Tibial nerve (tissue), 4 donors: ENCODE measurements around the gene INHBC. TPM values are rescaled to one million over a fixed set of nuclear protein-coding genes. Genes with fewer than 3 reads are reported as not detected.

Experiments used
- DNase-seq, 2 donors: peaks; one replicate each; pipeline ENCODE4 v3.0.0-alpha.2; 2019; ENCODE audit warnings: low spot score in 2 of 2
- H3K27ac ChIP-seq, 4 donors: fragments of 200-600 bp; sonication (generic) in 3 of 4; one replicate each; pipeline ENCODE4 v1.5.1; 2017 to 2019; ENCODE audit warnings: mild to moderate bottlenecking in 1 of 4
- H3K27me3 ChIP-seq, 2 donors: fragments of 200-600 bp; sonication (generic) in 1 of 2; one replicate each; pipeline versions ENCODE4 v1.5.1 to v1.6.0; 2017 to 2019
- H3K36me3 ChIP-seq, 3 donors: fragments of 200-600 bp; sonication (generic); one replicate each; pipeline ENCODE4 v1.5.1; 2018 to 2019
- H3K4me1 ChIP-seq, 4 donors: fragments of 200-600 bp; sonication (generic) in 3 of 4; one replicate each; pipeline ENCODE4 v1.5.1; 2017 to 2019
- H3K4me3 ChIP-seq, 4 donors: fragments of 200-600 bp; sonication (generic) in 3 of 4; one replicate each; pipeline ENCODE4 v1.5.1; 2017 to 2019; ENCODE audit warnings: mild to moderate bottlenecking in 1 of 4, moderate library complexity in 1 of 4
- H3K9me3 ChIP-seq, 4 donors: fragments of 200-600 bp; sonication (generic) in 3 of 4; one replicate each; pipeline ENCODE4 v1.5.1; 2017 to 2019
- EP300 ChIP-seq, 2 donors: sonication (generic); formaldehyde crosslinking; IDR thresholded peaks; one replicate each; pipeline ENCODE4 v1.6.1; 2017; ENCODE audit warnings: antibody characterized with exemption in 2 of 2, mild to moderate bottlenecking in 1 of 2
- POLR2A ChIP-seq, 2 donors: fragments of 450-650 bp; IDR thresholded peaks; one replicate each; pipeline ENCODE4 v1.6.1; 2017; ENCODE audit warnings: antibody characterized with exemption in 2 of 2, mild to moderate bottlenecking in 2 of 2, moderate library complexity in 2 of 2
- WGBS, 2 donors: methylation state at CpG; one replicate each; pipeline ENCODE4 v1.1.5; 2018; 5-methylcytosine and 5-hydroxymethylcytosine counted together
- small RNA-seq: library from RNA; depleted of rRNA; stranded (forward); fragments of <200 nt; gene quantifications from one replicate; pipeline ENCODE3, GENCODE V24; 2016
- total RNA-seq, 4 donors: library from RNA; depleted of rRNA; stranded (reverse); fragments of >200 nt; gene quantifications; one replicate each; pipeline ENCODE4 v1.1.0, GENCODE V29; 2016
- TF ChIP-seq, protein P1 (sequence below), 5 experiments: fragments of 200-600 bp in 3 of 5; fragments of 450-650 bp in 2 of 5; sonication (generic) in 3 of 5; IDR thresholded peaks; one replicate each; pipeline ENCODE4 v1.5.1; 2016 to 2019; ENCODE audit warnings: antibody characterized with exemption in 5 of 5, mild to moderate bottlenecking in 3 of 5, moderate library complexity in 2 of 5

INHBC gene
- total RNA-seq, 4 donors from 2014 or later = not detected

DNA sequence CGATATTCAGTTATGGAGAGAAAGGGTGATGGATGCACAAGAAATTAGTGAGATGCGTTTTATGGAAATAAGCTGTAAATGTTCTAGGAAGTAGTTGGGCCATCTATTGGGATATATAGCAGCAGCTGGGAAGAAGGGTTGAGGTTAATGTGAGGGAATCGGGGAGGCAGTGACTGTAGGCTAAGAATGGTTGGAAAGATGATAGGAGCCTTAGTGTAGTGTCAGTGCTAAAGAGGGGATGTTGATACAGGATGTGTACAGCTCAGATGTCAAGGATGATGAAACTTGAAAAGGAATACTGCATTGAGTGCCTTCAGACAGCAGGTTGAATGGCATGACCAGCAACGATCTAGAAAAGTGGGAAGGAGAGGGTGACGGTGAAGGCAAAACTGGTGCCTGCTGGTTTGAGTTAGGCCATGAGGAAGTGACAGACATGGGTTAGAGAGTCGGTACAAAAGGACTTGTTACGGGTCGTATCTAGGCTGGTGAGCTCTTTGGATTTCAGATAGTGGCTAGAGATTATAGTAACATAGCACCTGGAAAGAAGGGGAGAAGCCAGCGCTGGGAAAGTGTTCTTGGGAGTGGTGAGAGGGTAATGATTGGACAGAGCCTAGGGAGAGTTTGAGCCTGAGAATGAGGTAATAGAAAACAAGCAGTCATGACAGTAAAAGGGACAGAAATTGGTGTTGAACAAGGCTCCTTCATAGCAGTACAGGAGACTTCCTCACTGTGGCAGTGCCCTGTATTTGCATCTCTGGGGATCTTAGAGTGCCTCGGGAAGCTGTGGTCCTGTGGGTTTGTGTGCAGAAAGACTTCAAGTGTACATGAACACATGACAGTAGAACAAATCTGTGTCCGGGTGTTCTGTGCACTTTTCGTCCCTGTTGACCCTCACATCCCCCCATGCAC lies 62.9 kb downstream of the INHBC start:
- no peak for TF ChIP-seq POLR2A (IDR thresholded peaks at IDR 0.05)
- Histone ChIP-seq H3K9me3 (no peaks in the 10 kb centered on the region), H3K27ac (no peak overlapping the region), H3K4me1 (no peaks in the 10 kb centered on the region), H3K36me3 (peaks cover 0 to 86% (median 5%) of the 10 kb centered on the region in 3 donors), H3K4me3 (no peak overlapping the region), H3K27me3 (no peaks in the 10 kb centered on the region)
- WGBS, 2 donors = 89 to 90% methylated on average over 12 of the region's 12 CpGs
- DNase-seq = no peak

DNA sequence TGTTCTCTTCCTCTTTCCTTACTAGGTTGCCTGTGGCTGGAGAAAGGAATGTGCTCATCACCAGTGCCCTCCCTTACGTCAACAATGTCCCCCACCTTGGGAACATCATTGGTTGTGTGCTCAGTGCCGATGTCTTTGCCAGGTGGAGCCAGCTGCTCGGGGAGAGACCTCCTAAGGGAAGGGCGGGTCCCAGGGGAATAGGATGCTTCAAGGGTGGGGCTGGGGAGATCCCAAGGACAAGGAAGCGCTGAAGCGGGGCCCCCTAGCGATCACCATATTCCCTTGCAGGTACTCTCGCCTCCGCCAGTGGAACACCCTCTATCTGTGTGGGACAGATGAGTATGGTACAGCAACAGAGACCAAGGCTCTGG lies 63.5 kb downstream of the INHBC start:
- no peak for DNase-seq
- Histone ChIP-seq H3K27me3 (no peaks in the 10 kb centered on the region), H3K4me1 (no peaks in the 10 kb centered on the region), H3K4me3 (no peak overlapping the region), H3K27ac (no peak overlapping the region), H3K36me3 (peaks cover 0 to 88% (median 5%) of the 10 kb centered on the region in 3 donors), H3K9me3 (no peaks in the 10 kb centered on the region)
- TF ChIP-seq, protein P1, sequence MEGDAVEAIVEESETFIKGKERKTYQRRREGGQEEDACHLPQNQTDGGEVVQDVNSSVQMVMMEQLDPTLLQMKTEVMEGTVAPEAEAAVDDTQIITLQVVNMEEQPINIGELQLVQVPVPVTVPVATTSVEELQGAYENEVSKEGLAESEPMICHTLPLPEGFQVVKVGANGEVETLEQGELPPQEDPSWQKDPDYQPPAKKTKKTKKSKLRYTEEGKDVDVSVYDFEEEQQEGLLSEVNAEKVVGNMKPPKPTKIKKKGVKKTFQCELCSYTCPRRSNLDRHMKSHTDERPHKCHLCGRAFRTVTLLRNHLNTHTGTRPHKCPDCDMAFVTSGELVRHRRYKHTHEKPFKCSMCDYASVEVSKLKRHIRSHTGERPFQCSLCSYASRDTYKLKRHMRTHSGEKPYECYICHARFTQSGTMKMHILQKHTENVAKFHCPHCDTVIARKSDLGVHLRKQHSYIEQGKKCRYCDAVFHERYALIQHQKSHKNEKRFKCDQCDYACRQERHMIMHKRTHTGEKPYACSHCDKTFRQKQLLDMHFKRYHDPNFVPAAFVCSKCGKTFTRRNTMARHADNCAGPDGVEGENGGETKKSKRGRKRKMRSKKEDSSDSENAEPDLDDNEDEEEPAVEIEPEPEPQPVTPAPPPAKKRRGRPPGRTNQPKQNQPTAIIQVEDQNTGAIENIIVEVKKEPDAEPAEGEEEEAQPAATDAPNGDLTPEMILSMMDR (IDR thresholded peaks at IDR 0.05) = no peak
- TF ChIP-seq POLR2A (IDR thresholded peaks at IDR 0.05) = no peak
- TF ChIP-seq EP300 (IDR thresholded peaks at IDR 0.05) = no peak
- WGBS, 2 donors = 85 to 86% methylated on average over 9 of the region's 9 CpGs

DNA sequence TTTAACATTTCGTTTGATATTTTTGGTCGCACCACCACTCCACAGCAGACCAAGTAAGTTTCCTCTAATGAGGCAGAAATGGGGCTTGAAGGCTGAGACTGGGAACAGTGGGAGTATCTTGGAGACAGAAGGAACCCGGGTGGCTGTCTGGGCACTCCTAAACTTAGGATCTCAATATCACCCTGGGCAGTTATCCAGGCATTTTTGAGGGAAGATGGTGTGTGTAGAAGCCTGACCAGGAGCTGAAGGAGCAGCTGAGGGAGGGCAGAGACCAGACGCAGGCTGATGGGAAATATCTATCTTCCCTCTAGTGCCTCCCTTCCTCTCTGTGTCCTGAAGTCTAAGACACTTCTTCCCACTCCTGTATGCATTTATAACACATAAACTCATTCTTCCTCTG lies 64.0 kb downstream of the INHBC start:
- DNase-seq = no peak
- 96 to 99% methylated on average over 4 of the region's 4 CpGs for WGBS, 2 donors
- TF ChIP-seq POLR2A (IDR thresholded peaks at IDR 0.05) = no peak
- no peak for TF ChIP-seq EP300 (IDR thresholded peaks at IDR 0.05)
- TF ChIP-seq, protein P1 (IDR thresholded peaks at IDR 0.05) = no peak
- Histone ChIP-seq H3K36me3 (peaks cover 0 to 92% (median 5%) of the 10 kb centered on the region in 3 donors), H3K9me3 (no peaks in the 10 kb centered on the region), H3K27ac (no peak overlapping the region), H3K4me3 (no peak overlapping the region), H3K27me3 (no peaks in the 10 kb centered on the region), H3K4me1 (no peaks in the 10 kb centered on the region)

DNA sequence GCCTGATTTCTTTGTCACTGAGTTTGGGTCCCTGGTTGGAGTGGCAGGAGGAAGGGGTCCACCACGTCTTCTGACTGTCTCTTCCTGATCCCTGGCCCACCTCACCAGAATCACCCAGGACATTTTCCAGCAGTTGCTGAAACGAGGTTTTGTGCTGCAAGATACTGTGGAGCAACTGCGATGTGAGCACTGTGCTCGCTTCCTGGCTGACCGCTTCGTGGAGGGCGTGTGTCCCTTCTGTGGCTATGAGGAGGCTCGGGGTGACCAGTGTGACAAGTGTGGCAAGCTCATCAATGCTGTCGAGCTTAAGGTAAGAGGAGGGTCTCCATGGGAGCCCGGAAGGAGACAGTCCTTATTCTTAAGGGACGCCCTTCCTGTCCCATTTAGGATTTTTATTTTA lies 65.6 kb downstream of the INHBC start:
- no peak for TF ChIP-seq POLR2A (IDR thresholded peaks at IDR 0.05)
- TF ChIP-seq EP300 (IDR thresholded peaks at IDR 0.05) = no peak
- TF ChIP-seq, protein P1 (IDR thresholded peaks at IDR 0.05) = no peak
- no peaks in the 10 kb centered on the region for H3K9me3 ChIP-seq
- DNase-seq = no peak
- H3K27me3 ChIP-seq = no peaks in the 10 kb centered on the region
- no peak overlapping the region for H3K4me3 ChIP-seq
- peaks cover 0 to 100% (median 6%) of the 10 kb centered on the region in 3 donors for H3K36me3 ChIP-seq
- 92 to 93% methylated on average over 11 of the region's 11 CpGs for WGBS, 2 donors
- H3K4me1 ChIP-seq = no peaks in the 10 kb centered on the region
- no peak overlapping the region for H3K27ac ChIP-seq

Small RNA genes within 50 kb of the gene (small RNA-seq; reads per million reads assigned to genes)
- gene RNU6-879P = not detected

Other genes with a start within 250 kb of the INHBC start
- 1 to 10 TPM in 1 of 4 donors, not detected in 3; 4.2 TPM for gene NXPH4, start 218.0 kb upstream of the INHBC start, total RNA-seq
- 10 to 100 TPM; 18.4 to 77.3 (median 32.6) TPM for gene SHMT2, start 205.1 kb upstream of the INHBC start, total RNA-seq
- gene STAC3, start 183.6 kb upstream of the INHBC start, total RNA-seq = 1 to 10 TPM in 3 of 4 donors, not detected in 1; 1.7 to 5.0 (median 3.6) TPM
- gene R3HDM2, start 3.7 kb upstream of the INHBC start, total RNA-seq = 10 to 100 TPM; 31.0 to 51.9 (median 41.6) TPM
- not detected for gene INHBE, start 20.5 kb downstream of the INHBC start, total RNA-seq
- gene GLI1, start 25.0 kb downstream of the INHBC start, total RNA-seq = 10 to 100 TPM; 16.2 to 61.0 (median 38.7) TPM
- 10 to 100 TPM in 2 of 4 donors, 1 to 10 TPM in 2; 5.2 to 40.5 (median 11.6) TPM for gene ARHGAP9, start 45.1 kb downstream of the INHBC start, total RNA-seq
- gene MARS1, start 53.3 kb downstream of the INHBC start, total RNA-seq = 100 to 1,000 TPM in 1 of 4 donors, 10 to 100 TPM in 3; 53.5 to 101 (median 74.2) TPM
- 10 to 100 TPM; 35.2 to 49.2 (median 42.1) TPM for gene DDIT3, start 85.7 kb downstream of the INHBC start, total RNA-seq
- gene MBD6, start 88.0 kb downstream of the INHBC start, total RNA-seq = 10 to 100 TPM; 23.0 to 49.2 (median 40.9) TPM
- gene DCTN2, start 112.4 kb downstream of the INHBC start, total RNA-seq = 100 to 1,000 TPM in 3 of 4 donors, 10 to 100 TPM in 1; 92.9 to 138 (median 130) TPM
- gene KIF5A, start 115.3 kb downstream of the INHBC start, total RNA-seq = 1 to 10 TPM; 1.9 to 4.8 (median 2.9) TPM
- 10 to 100 TPM; 29.5 to 67.7 (median 35.9) TPM for gene PIP4K2C, start 156.4 kb downstream of the INHBC start, total RNA-seq
- gene DTX3, start 170.0 kb downstream of the INHBC start, total RNA-seq = 10 to 100 TPM; 19.0 to 33.1 (median 28.1) TPM
- 10 to 100 TPM; 31.2 to 91.2 (median 48.8) TPM for gene ARHGEF25, start 176.7 kb downstream of the INHBC start, total RNA-seq
- 10 to 100 TPM; 14.5 to 43.8 (median 16.8) TPM for gene B4GALNT1, start 198.4 kb downstream of the INHBC start, total RNA-seq